HepG2 (cell line): ENCODE results near the gene ATP11B. TPM values are rescaled to one million over a fixed set of nuclear protein-coding genes. Genes with fewer than 3 reads are reported as not detected.

Source experiments
- ATAC-seq: fragments of 200-7000 bp; cut with Tn5 transposase; 3 replicates; pipeline ENCODE4 v1.9.1; 2020; ENCODE audit warnings: mild to moderate bottlenecking, moderate library complexity
- BruUV-seq: library from RNA; stranded (reverse); fragments of 400-500 nt; replicated peaks from 2 replicates; lab custom pipeline; 2021; lab: Mats Ljungman, UMichigan
- CTCF ChIA-PET: fragments of 300-600 bp; formaldehyde crosslinking; extraction: SDS; loops from one replicate; lab custom pipeline; 2021; ENCODE audit warnings: low total read pairs, inconsistent platforms, low intra/inter-chr PET ratio; lab: Yijun Ruan, JAX
- POLR2A ChIA-PET: fragments of 350-600 bp; sonication (Branson Sonifier 250); formaldehyde crosslinking; loops from one replicate; lab custom pipeline; 2020; ENCODE audit warnings: antibody characterized with exemption, inconsistent platforms; lab: Yijun Ruan, JAX
- DNase-seq: peaks from one replicate; pipeline ENCODE4 v3.0.0-alpha.2; 2015; ENCODE audit warnings: low spot score
- FAIRE-seq: peaks from 3 replicates; lab custom pipeline; 2011; peaks lifted over from hg19 to GRCh38; lab: Jason Lieb, UNC
- H2AFZ ChIP-seq: one replicate; pipeline ENCODE4 v1.6.1; 2011; ENCODE audit warnings: low read length, inconsistent platforms
- H3K27ac ChIP-seq: fragments of 300-600 bp; 3 replicates; pipeline ENCODE4 v1.8.0; 2011; ENCODE audit warnings: mixed run types, mild to moderate bottlenecking, mixed read lengths, low read length, inconsistent platforms; ENCODE audit not compliant: insufficient read depth; ENCODE audit errors: extremely low read length
- H3K27me3 ChIP-seq, 2 experiments: fragments of 200-600 bp in 1 of 2; 2 replicates in 1 of 2; 3 replicates in 1 of 2; pipeline versions ENCODE4 v1.6.0 to v1.8.0; 2011; ENCODE audit warnings: low read length in 2 of 2, mild to moderate bottlenecking in 2 of 2, moderate library complexity in 2 of 2, inconsistent platforms in 1 of 2; ENCODE audit not compliant: insufficient read depth in 2 of 2, control insufficient read depth in 1 of 2
- H3K36me3 ChIP-seq, 2 experiments: fragments of 200-600 bp in 1 of 2; replicated peaks in 1 of 2; 2 replicates in 1 of 2; 3 replicates in 1 of 2; pipeline versions ENCODE4 v1.5.1 to v1.8.0; 2011; ENCODE audit warnings: low read length in 2 of 2, inconsistent platforms in 1 of 2; ENCODE audit not compliant: insufficient read depth in 2 of 2, control insufficient read depth in 1 of 2
- H3K4me1 ChIP-seq: 2 replicates; pipeline ENCODE4 v1.5.1; 2012; ENCODE audit warnings: low read length, inconsistent platforms; ENCODE audit not compliant: insufficient read depth
- H3K4me2 ChIP-seq: 2 replicates; pipeline ENCODE4 v1.6.0; 2011; ENCODE audit warnings: low read depth, low read length, inconsistent platforms
- H3K4me3 ChIP-seq, 3 experiments: fragments of 200-600 bp in 1 of 3; sonication (generic), shearing (Covaris generic) in 1 of 3; replicated peaks in 1 of 3; 2 replicates each; pipeline ENCODE4 v1.5.1; 2011 to 2016; ENCODE audit warnings: low read length in 3 of 3, inconsistent platforms in 2 of 3, low read depth in 2 of 3, mild to moderate bottlenecking in 2 of 3, control low read depth in 1 of 3, mixed read lengths in 1 of 3; ENCODE audit not compliant: insufficient read depth in 1 of 3
- H3K79me2 ChIP-seq: one replicate; pipeline ENCODE4 v1.6.1; 2011; ENCODE audit warnings: low read length, inconsistent platforms; ENCODE audit not compliant: insufficient read depth
- H3K9ac ChIP-seq: 2 replicates; pipeline ENCODE4 v1.6.0; 2011; ENCODE audit warnings: mild to moderate bottlenecking, low read depth, low read length, inconsistent platforms; ENCODE audit not compliant: insufficient read depth
- H3K9me3 ChIP-seq: 2 replicates; pipeline ENCODE4 v1.5.1; 2012; ENCODE audit warnings: mild to moderate bottlenecking, low read length
- H4K20me1 ChIP-seq: 2 replicates; pipeline ENCODE4 v1.6.0; 2011; ENCODE audit warnings: inconsistent platforms, mild to moderate bottlenecking, low read length, moderate library complexity; ENCODE audit not compliant: insufficient read depth
- AHR ChIP-seq: IDR thresholded peaks from 2 replicates; pipeline ENCODE4 v1.6.1; 2018; ENCODE audit warnings: missing genetic modification reagents, missing compliant biosample characterization
- ELF4 ChIP-seq: sonication (generic); formaldehyde crosslinking; IDR thresholded peaks from 2 replicates; pipeline ENCODE4 v1.5.0; 2020; ENCODE audit warnings: missing genetic modification reagents, mild to moderate bottlenecking, moderate library complexity, borderline replicate concordance
- HNF4G ChIP-seq, 2 experiments: sonication (generic) in 1 of 2; formaldehyde crosslinking in 1 of 2; IDR thresholded peaks; 2 replicates each; pipeline versions ENCODE4 v1.4.0 to v1.6.1; 2011 to 2020; ENCODE audit warnings: borderline replicate concordance in 2 of 2, low read depth in 2 of 2, mild to moderate bottlenecking in 2 of 2, low read length in 1 of 2, missing genetic modification reagents in 1 of 2, moderate library complexity in 1 of 2
- KDM2A ChIP-seq: sonication (generic); formaldehyde crosslinking; IDR thresholded peaks from 2 replicates; pipeline ENCODE4 v1.4.0; 2020; ENCODE audit warnings: low read depth, missing genetic modification reagents, borderline replicate concordance
- SMAD9 ChIP-seq: sonication (generic); formaldehyde crosslinking; IDR thresholded peaks from 2 replicates; pipeline ENCODE4 v1.5.1; 2020; ENCODE audit warnings: mild to moderate bottlenecking, missing genetic modification reagents
- SMC3 ChIP-seq: IDR thresholded peaks from 2 replicates; pipeline ENCODE4 v1.6.1; 2011; ENCODE audit warnings: low read length, improper control_type of control experiment
- SRSF1 ChIP-seq: fragments of 200-400 bp; formaldehyde crosslinking; optimal IDR thresholded peaks from 2 replicates; pipeline ENCODE3; 2017; ENCODE audit warnings: mild to moderate bottlenecking, low read depth, low read length, moderate library complexity
- STAG1 ChIP-seq: sonication (generic); formaldehyde crosslinking; IDR thresholded peaks from 2 replicates; pipeline ENCODE4 v1.4.0; 2020; ENCODE audit warnings: missing genetic modification reagents
- TEAD3 ChIP-seq: optimal IDR thresholded peaks from 2 replicates; pipeline ENCODE3; 2016; ENCODE audit warnings: borderline replicate concordance
- ZNF296 ChIP-seq: sonication (generic); formaldehyde crosslinking; conservative IDR thresholded peaks from 2 replicates; pipeline ENCODE4 v1.5.0; 2020; ENCODE audit warnings: mild to moderate bottlenecking, missing genetic modification reagents
- ZNF350 ChIP-seq: sonication (generic); formaldehyde crosslinking; IDR thresholded peaks from 2 replicates; pipeline ENCODE4 v1.4.0; 2020; ENCODE audit warnings: mild to moderate bottlenecking, low read depth, missing genetic modification reagents, borderline replicate concordance
- ZNF543 ChIP-seq: sonication (generic); formaldehyde crosslinking; IDR thresholded peaks from 2 replicates; pipeline ENCODE4 v1.4.0; 2020; ENCODE audit warnings: mild to moderate bottlenecking, missing genetic modification reagents
- ZNF724P ChIP-seq: sonication (generic); formaldehyde crosslinking; IDR thresholded peaks from 2 replicates; pipeline ENCODE4 v1.8.0; 2022; ENCODE audit warnings: missing genetic modification reagents, borderline replicate concordance
- ZNF777 ChIP-seq: sonication (generic); formaldehyde crosslinking; IDR thresholded peaks from 2 replicates; pipeline ENCODE4 v1.4.0; 2020; ENCODE audit warnings: missing genetic modification reagents
- WGBS: methylation state at CpG from one replicate; pipeline ENCODE4 v1.1.6; 2017; ENCODE audit warnings: low lambda C conversion rate; 5-methylcytosine and 5-hydroxymethylcytosine counted together
- in situ Hi-C: cut with HindIII; loops from 2 replicates; pipeline ENCODE4 v1.10.0; 2017; ENCODE audit warnings: low pct_unique_long_range_greater_than_20kb; ENCODE audit not compliant: extremely low pct_ligation_motif_present
- intact Hi-C: fragments of 100-400 bp; cut with micrococcal nuclease; formaldehyde crosslinking; loops from one replicate; pipeline ENCODE4 v1.10.0; 2022; ENCODE audit not compliant: unreplicated experiment
- polyA plus RNA-seq, 8 experiments: library from polyadenylated mRNA; depleted of rRNA in 3 of 8; stranded (reverse) in 7 of 8; unstranded in 1 of 8; fragments of >200 nt; fragmentation: Illumina TruSeq in 4 of 8; extraction: Trizol in 4 of 8; gene quantifications; 2 replicates each; pipeline versions ENCODE4 v1.2.1 to v1.2.3, GENCODE V29; 2011 to 2016; ENCODE audit warnings: low read depth in 4 of 8, missing spikeins in 1 of 8, mixed read lengths in 1 of 8; ENCODE audit not compliant: insufficient read depth in 1 of 8
- total RNA-seq, 5 experiments: library from RNA; depleted of rRNA; stranded (reverse); fragments of >200 nt; fragmentation: Illumina TruSeq; extraction: Trizol; gene quantifications; 2 replicates each; pipeline ENCODE4 v1.2.3, GENCODE V29; 2016; ENCODE audit warnings: low read depth in 1 of 5
- TF ChIP-seq, protein P1 (sequence below): sonication (generic); formaldehyde crosslinking; IDR thresholded peaks from 2 replicates; pipeline ENCODE4 v1.5.0; 2020; ENCODE audit warnings: missing genetic modification reagents, mild to moderate bottlenecking, borderline replicate concordance
- TF ChIP-seq, protein P2 (sequence below): sonication (generic); formaldehyde crosslinking; IDR thresholded peaks from 2 replicates; pipeline ENCODE4 v1.5.1; 2020; ENCODE audit warnings: mild to moderate bottlenecking, missing genetic modification reagents, moderate library complexity
- TF ChIP-seq, protein P3 (sequence below): sonication (generic); formaldehyde crosslinking; IDR thresholded peaks from 2 replicates; pipeline ENCODE4 v1.4.0; 2020; ENCODE audit warnings: missing genetic modification reagents
- TF ChIP-seq, protein P4 (sequence below): sonication (generic); formaldehyde crosslinking; IDR thresholded peaks from 2 replicates; pipeline ENCODE4 v1.4.0; 2020; ENCODE audit warnings: mild to moderate bottlenecking, low read depth, missing genetic modification reagents
- TF ChIP-seq, protein P5 (sequence below): sonication (generic); formaldehyde crosslinking; IDR thresholded peaks from 2 replicates; pipeline ENCODE4 v1.8.0; 2022; ENCODE audit warnings: mild to moderate bottlenecking, missing genetic modification reagents, moderate library complexity

The ATP11B gene
- total and polyA plus RNA-seq, 2 of the 13 experiments (the other 11 are each of a cell fraction or from before 2014, with no cell fraction given): 10.1 to 22.9 TPM

DNA sequence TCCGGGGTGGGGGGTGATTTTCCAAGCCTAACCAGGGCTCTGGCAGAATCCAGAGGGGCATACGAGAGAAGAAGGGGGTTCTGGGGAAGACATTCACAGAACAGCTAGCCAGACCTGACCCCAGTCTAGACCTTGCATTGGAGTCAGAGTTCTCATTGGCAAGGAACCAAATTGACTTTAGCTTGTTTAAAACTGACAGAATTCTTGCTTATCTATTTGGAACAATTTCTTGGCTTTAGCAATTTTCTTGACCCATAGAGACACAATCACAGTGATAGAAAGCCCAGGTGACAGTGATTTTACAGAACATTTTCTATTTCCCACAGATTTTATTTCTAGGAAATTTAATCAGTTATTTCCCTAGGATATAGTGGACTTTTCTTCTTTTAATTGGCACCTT is 23.6 kb upstream of the ATP11B start:
- CTCF ChIA-PET: no interaction called here

More for the DNA sequence above, 23.6 kb upstream of the ATP11B start:
- in situ Hi-C loops: no loop called here
- Histone ChIP-seq H3K9ac (no peak overlapping the region), H3K36me3 (no peaks in the 10 kb centered on the region), H3K4me1 (no peaks in the 10 kb centered on the region), H3K27me3 (no peaks in the 10 kb centered on the region; a peak in 1 of 5 replicates), H3K79me2 (no peaks in the 10 kb centered on the region), H3K4me3 (no peak overlapping the region), H3K27ac (no peak overlapping the region), H3K9me3 (no peaks in the 10 kb centered on the region), H2AFZ (no peak overlapping the region), H4K20me1 (no peaks in the 10 kb centered on the region), H3K4me2 (no peak overlapping the region)
- intact Hi-C loops: no loop called here
- BruUV-seq: no TSS peak
- 0% methylated on average over 2 of the region's 2 CpGs for WGBS
- POLR2A ChIA-PET: no interaction called here
- FAIRE-seq (no peak), ATAC-seq (no peak), DNase-seq (no peak)
- TF ChIP-seq, protein P1, sequence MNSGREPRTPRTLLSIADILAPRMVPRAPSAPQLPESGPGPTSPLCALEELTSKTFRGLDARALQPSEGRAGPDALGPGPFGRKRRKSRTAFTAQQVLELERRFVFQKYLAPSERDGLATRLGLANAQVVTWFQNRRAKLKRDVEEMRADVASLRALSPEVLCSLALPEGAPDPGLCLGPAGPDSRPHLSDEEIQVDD (CRISPR knock-in tag): no peak
- TF ChIP-seq, protein P2, sequence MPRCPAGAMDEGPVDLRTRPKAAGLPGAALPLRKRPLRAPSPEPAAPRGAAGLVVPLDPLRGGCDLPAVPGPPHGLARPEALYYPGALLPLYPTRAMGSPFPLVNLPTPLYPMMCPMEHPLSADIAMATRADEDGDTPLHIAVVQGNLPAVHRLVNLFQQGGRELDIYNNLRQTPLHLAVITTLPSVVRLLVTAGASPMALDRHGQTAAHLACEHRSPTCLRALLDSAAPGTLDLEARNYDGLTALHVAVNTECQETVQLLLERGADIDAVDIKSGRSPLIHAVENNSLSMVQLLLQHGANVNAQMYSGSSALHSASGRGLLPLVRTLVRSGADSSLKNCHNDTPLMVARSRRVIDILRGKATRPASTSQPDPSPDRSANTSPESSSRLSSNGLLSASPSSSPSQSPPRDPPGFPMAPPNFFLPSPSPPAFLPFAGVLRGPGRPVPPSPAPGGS (CRISPR knock-in tag): no peak
- TF ChIP-seq ELF4 (CRISPR knock-in tag) (no peak), HNF4G (IDR thresholded peaks at IDR 0.05; ENCODE audit: borderline replicate concordance, low read depth, low read length) (no peak), HNF4G (CRISPR knock-in tag; IDR thresholded peaks at IDR 0.05; ENCODE audit: borderline replicate concordance, low read depth) (no peak), STAG1 (CRISPR knock-in tag) (no peak), KDM2A (CRISPR knock-in tag) (no peak), ZNF724P (CRISPR knock-in tag) (no peak), ZNF543 (CRISPR knock-in tag) (no peak), ZNF296 (CRISPR knock-in tag) (no peak), SRSF1 (no peak), ZNF350 (CRISPR knock-in tag) (no peak), SMC3 (no peak), TEAD3 (no peak), ZNF777 (no peak), SMAD9 (CRISPR knock-in tag) (no peak), AHR (CRISPR knock-in tag) (no peak)
- TF ChIP-seq, protein P3, sequence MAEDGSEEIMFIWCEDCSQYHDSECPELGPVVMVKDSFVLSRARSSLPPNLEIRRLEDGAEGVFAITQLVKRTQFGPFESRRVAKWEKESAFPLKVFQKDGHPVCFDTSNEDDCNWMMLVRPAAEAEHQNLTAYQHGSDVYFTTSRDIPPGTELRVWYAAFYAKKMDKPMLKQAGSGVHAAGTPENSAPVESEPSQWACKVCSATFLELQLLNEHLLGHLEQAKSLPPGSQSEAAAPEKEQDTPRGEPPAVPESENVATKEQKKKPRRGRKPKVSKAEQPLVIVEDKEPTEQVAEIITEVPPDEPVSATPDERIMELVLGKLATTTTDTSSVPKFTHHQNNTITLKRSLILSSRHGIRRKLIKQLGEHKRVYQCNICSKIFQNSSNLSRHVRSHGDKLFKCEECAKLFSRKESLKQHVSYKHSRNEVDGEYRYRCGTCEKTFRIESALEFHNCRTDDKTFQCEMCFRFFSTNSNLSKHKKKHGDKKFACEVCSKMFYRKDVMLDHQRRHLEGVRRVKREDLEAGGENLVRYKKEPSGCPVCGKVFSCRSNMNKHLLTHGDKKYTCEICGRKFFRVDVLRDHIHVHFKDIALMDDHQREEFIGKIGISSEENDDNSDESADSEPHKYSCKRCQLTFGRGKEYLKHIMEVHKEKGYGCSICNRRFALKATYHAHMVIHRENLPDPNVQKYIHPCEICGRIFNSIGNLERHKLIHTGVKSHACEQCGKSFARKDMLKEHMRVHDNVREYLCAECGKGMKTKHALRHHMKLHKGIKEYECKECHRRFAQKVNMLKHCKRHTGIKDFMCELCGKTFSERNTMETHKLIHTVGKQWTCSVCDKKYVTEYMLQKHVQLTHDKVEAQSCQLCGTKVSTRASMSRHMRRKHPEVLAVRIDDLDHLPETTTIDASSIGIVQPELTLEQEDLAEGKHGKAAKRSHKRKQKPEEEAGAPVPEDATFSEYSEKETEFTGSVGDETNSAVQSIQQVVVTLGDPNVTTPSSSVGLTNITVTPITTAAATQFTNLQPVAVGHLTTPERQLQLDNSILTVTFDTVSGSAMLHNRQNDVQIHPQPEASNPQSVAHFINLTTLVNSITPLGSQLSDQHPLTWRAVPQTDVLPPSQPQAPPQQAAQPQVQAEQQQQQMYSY (CRISPR knock-in tag): no peak
- TF ChIP-seq, protein P4, sequence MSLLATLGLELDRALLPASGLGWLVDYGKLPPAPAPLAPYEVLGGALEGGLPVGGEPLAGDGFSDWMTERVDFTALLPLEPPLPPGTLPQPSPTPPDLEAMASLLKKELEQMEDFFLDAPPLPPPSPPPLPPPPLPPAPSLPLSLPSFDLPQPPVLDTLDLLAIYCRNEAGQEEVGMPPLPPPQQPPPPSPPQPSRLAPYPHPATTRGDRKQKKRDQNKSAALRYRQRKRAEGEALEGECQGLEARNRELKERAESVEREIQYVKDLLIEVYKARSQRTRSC (CRISPR knock-in tag): no peak
- TF ChIP-seq, protein P5, sequence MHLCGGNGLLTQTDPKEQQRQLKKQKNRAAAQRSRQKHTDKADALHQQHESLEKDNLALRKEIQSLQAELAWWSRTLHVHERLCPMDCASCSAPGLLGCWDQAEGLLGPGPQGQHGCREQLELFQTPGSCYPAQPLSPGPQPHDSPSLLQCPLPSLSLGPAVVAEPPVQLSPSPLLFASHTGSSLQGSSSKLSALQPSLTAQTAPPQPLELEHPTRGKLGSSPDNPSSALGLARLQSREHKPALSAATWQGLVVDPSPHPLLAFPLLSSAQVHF (CRISPR knock-in tag): no peak
